Erythroblast (primary cell): ENCODE results near the gene NTN1.

Source experiments
- GATA1 ChIP-seq: IDR thresholded peaks from 2 replicates; pipeline ENCODE4 v1.6.1; 2011; ENCODE audit warnings: low read depth, mild to moderate bottlenecking, control low read depth, low read length, moderate library complexity
- POLR2A ChIP-seq: IDR thresholded peaks from 2 replicates; pipeline ENCODE4 v1.6.1; 2011; ENCODE audit warnings: mild to moderate bottlenecking, low read length

DNA sequence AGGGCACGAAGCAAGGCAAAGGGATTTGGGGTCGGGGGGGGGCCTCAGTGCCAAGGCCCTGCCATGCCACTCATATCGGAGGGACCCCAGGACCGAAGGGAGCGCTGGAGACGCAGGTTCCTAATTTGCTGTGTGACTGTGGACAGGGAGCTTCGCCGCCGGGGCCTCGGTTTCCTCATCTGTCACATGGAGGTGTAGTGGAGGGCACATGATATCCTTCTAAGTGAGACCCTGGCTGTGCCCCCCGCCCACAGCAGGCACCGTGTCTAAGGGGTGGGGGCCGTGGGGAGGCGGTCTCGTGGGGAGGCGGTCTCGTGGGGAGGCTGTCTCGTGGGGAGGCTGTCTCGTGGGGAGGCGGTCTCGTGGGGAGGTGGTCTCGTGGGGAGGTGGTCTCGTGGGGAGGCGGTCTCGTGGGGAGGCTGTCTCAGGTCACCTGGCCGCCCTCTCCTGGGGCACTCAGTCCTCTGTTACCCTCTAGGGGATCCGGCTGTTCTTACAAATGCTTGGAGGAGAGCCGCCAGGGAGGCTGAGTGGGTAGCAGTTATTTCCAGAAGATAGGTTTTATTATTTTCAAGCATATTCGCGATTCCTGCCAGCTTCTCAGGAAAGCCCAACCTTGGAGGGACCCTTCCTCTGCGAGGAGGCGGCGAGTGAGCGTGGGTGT lies 205.0 kb downstream of the NTN1 start:
- TF ChIP-seq POLR2A (no peak), GATA1 (no peak)
